Tongue (tissue), 2 donors: ENCODE measurements around the gene P4HB. TPM values are rescaled to one million over a fixed set of nuclear protein-coding genes. Genes with fewer than 3 reads are reported as not detected.
A peak's percentile ranks its signal among the peaks of the same experiment; 100 is the strongest.

Experiments
- DNase-seq: peaks from one replicate; pipeline ENCODE4 v3.0.0-alpha.2; 2015
- total RNA-seq: library from RNA; depleted of rRNA; stranded (reverse); fragments of >200 nt; gene quantifications from one replicate; pipeline ENCODE4 v1.2.3, GENCODE V29; 2014

Gene P4HB
- total RNA-seq, 1 donor from 2014 or later = 389 TPM

DNA sequence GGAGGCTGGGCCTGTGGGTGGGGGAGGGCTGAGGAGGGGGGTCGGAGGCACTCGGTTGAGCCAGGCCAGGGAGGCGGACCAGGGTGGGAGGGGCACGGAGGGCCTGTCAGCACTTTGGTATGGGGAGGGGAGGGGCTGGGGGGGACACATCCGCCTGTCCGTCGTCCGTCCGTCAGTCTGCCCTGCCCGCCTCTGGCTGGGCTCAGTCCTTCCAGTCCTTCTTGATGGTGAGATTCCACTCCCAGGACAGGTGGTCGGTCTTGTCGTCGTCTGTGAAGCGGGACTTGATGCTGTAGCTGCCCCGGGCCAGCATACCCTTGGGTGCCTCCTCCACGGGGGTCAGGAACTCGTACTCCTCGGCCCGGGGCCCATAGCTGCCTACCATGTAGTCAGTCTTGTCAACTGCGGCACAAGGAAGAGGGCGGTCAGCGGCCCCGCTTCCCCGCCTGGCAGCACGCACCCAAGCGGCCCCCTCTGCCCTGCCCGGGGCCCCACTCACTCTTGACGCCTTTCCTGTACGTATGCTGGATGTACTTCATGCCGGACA lies 8.4 kb upstream of the P4HB start:
- peak; percentile 46 for DNase-seq

DNA sequence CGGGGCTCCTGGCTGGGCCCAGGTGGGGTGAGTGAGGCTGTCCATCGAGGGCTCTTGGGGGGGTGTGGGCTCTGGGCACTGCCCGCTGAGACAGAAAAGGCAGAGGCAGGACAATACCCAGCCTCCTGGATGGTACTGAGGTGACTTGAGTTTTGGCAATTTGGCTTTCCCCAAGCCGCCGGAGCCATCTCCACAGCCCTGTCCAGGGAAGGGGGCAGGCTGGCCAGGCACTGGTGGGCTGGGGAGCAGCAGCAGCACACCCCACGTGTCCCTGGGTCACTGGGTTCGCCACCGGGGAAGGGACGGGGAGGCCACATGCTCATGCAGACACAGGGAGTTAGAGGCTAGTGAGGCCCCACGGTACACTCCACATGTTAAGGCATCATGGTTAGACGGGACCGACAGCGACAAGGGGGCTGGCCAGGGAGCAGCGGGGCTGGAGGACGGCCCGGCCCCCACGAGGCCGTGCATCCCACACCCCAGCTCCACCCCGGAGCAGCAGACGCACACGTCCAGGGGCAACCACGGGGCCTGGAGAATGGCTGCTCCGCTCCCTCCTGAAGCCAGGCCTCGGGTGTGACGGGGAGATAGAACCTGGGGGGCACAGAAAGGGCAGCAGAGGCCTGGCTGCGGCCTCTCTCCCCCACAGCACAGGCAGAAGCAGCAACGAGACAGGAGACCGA lies 7.8 kb upstream of the P4HB start:
- DNase-seq = no peak

DNA sequence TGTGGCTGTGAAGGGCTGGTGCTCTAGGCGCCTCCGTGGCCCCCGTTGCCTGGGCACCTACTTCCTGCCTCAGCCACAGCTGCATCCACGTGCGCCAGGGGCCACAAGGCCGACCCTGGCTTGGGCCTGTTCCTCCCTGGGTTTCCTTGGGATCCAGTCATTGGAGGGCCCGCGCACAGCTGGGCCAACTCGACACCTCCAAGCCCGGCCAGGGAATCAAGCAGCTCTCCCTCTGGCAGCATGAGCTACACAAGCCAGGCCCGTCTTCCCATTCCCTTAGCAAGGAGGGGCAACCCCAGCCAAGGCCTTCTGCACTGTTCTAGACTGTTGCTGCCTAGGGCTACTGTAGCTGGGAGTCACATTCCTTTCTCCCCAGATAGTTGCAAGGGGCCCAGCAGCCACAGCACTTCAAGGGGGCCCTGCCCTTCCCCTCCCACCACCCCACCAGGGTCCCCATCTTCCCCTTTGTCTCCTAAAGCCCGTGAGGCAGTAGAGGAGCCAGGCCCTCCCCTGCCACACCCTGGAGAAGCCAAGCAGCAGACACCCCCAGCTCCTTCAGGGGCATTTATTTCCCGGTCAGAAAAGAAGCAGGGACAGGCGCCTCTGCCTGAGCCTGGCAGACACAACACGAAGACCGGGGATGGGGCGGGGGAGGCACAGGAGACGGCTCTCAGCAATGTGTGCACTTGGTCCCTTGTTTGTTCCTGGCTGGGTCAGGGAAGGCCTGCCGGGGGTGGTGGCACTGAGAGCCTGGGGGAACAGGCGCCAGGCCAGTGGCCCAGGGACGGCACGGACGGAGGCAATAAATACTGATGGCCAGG lies 7.0 kb upstream of the P4HB start:
- DNase-seq = no peak

DNA sequence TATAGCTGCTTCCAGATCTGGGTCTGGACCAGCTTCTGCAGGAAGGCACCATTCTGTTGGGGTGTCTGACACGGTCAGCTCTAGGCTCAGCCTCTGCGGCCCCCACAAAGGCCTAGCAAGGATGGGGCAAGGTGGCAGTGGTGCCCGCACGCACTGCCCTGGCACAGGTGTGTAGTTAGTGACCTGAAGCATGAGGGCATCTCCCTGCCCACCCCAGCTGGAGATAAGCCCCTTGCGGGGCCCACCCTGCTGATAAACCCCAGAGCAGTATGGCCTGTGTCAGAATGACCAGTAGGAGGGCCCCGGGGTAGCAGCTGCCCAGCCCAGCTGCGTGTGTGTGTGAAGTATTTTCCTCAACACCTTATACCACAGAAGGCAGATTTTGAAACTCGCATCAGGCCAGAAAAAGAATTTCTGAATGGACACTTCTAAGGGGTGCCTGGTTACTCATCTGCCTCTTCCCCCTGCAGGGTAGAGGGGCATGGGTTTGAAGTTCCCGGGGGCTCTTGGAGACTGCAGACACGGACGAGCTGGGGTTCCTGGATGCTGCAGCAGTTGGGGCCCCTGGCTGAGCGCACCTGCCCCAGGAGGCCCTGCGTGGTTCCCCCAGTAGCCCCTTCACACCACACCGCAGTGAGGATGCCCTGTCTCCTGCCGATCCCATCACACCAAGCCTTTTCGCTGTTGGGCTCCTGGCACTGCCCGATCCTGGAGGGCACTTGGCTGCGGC lies 6.3 kb upstream of the P4HB start:
- no peak for DNase-seq

DNA sequence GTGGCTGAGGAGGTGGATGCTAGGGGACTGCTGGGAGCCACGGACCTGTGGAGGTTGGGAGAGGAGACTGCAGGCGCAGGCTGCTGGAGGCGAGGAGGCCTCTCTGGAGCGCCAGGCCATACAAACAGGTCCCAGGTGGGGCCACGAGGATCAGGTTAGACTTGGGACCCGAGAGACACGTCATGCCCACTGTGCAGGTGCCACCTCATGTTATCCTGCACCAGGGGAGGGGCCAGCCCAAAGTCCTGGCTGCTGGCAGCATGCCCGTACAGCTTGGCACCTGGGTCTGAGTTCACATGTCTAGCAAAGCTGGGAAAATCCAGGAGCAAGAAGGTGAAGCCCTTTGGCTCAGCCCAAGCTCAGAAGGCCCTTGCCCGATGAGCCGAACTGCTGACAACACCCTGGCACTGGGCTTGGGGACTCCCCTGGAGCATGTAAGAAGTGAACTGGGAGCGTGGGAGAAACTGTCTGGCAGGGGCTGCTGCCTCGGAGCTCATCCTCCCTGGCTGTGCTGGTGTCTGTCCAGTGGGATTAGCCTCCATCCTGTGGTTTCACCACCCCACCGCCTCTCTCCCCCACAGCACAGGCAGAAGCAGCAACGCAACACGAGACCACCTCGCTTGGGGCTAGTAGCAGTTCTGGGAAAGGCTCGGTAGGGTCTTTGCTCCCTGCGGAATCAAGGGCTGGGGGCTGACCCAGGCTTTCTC lies 5.6 kb upstream of the P4HB start:
- no peak for DNase-seq

GRCh38 chr17:81865358-81865732 lies 5.0 kb upstream of the P4HB start:
- no peak for DNase-seq

- no peak for DNase-seq
Observed at GRCh38 chr17:81863833-81864768, 3.8 kb upstream of the P4HB start.

DNA sequence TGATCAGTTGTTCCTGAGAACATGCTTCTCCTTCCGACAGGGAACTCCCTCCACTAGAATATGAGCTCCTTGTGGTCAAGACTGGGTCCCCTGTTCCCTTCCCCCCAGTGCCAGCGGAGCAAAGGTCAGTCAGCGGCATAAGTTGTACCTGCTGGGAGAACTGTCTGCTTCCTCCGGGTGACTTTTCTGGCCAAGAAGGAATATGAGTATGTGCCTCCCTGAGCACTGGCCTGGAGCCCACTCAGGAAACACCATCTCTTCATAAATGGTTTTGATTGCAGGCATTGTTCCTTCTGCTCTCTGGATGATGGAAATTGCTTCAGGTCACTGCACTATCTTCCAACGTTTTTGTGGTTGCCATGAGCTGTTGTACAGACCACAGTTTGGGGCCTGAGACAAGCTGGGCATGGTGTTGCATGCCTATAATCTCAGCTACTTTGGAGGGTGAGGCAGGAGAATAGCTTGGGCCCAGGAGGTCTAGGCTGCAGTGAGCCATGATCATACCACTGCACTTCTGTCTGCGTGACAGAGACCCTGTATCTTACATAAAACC lies 2.9 kb upstream of the P4HB start:
- no peak for DNase-seq

GRCh38 chr17:81860756-81861568 lies 627 bp upstream of the P4HB start:
- DNase-seq = peak; percentile 100

GRCh38 chr17:81858967-81859905 lies 1.1 kb downstream of the P4HB start:
- DNase-seq = no peak

DNA sequence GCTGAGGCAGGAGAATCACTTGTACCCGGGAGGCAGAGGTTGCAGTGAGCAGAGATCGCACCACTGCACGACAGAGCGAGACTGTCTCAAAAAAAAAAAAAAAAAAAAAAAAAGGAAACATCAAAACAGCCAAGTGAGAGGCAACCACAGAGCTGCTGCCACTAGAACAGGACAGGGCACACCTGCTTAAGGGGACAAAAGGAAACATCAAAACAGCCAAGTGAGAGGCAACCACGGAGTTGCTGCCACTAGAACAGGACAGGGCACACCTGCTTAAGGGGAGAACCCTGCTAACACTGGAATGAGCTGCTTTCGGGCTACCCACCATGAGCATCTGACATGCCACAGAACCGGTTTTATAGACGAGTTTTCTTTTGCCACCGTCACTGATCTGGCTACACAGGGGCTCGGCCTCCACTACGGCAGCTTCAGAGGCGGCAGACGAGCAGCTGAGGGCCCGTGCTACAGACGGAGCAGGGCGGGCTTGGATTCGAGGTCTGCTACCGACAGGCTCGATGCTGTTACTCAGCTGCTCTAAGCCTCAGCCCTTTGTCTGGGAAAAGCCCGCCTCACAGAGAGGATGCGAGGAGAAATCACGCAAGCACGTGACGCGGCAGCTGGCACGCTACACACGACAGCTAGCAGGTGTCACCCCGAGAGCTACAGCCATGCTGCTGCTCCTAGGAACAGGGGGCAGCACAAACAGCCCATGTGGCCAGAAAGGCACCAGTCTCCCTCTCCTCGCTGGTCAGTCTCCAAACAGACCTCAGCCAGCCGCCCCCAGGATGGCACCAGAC lies 2.0 kb downstream of the P4HB start:
- peak; percentile 53 for DNase-seq

DNA sequence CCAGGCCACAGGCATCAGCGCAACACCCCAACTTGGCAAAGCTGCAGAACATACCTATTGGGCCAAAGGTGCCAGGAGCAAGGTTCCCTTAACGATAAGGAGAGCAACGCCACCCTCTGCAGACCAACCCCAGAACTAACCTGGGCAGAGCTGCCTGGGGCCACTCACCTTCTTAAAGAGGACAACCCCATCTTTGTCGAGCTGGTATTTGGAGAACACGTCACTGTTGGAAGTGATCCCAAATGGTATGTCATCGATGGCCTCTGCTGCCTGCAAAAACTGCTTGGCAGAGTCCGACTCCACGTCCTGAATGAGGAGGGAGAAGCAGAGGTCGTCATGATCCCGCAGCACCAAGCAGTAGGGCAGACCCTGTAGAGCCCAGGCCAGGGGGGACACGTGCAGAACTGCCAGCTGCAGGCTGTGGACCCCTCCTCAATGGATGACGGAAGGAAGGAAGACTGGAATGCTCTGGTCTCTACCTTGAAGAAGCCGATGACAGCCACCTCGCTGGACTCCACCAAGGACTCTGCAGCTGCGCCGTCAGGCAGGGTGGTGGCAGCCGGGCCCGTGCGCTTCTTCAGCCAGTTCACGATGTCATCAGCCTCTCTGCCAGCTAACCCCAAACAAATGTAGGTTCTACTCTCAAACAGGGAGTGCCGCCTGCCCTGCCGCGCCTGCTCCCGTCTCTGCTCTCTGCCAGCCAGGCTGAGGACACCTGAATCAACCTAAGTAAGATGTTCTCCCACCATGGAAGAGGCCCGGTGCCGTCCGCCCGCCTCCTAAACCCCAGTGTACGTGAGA lies 5.2 kb downstream of the P4HB start:
- no peak for DNase-seq

DNA sequence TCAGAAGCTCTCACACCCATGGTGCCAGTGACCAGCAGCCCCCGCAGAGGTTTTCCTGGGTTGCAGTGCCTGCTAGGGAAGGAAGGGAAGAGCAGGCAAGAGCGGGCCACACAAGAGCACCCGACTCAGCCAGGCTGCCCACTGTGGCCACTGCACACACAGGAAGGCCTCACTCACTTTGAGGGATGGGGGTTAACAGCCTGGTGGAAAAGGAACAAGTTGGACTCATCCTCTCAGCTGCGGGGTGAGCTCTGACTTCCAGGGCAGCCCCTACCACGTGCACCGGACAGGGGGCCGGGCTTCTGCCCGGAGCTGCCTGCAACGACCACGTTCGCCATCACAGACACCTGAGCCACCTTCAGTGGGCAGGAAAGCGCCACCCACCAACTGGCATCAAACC lies 8.1 kb downstream of the P4HB start:
- DNase-seq = no peak

DNA sequence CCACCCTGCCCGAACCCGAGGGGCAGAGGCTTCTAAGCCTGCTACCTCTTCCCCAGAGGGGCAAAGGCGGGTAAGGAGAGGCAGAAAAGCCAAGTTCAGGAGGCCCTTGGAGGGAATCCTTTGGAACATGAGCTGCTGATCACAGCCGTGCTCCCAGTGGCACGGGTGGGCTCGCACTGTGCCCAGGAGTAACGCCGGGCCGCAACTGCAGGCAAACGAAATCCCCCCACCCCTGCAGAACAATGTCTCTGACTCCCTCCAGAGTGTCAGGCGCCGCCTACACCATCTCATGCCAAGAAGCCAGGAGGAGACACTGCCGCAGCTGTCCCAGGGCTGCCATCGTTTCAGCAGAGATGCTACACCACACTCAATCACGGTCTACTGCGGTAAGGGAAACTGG lies 8.9 kb downstream of the P4HB start:
- DNase-seq = no peak

DNA sequence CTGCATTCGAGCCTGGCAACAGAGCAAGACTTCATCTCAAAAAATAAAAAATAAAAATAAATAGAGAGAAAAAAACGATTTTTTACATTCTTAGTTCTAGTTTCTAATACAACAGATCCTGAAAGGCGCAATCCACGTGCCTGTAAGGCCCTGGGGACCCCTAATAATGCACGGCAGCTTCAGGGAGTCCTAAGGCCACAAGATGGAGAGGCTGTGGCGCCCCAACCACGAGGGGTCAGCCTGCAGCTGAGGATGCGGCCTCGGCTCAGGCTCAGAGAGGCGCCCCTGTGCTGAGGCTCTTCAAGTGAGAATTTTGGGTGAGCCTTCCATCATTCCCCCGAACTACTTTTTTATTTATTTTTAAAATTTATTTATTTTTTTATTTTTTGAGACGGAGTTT lies 10.9 kb downstream of the P4HB start:
- no peak for DNase-seq

GRCh38 chr17:81846743-81847689 lies 13.3 kb downstream of the P4HB start:
- no peak for DNase-seq
